NCI-H187 (cell line): ENCODE results near the gene TSHZ2.

Experiments
- DNase-seq, 2 experiments: peaks; one replicate each; lab custom pipeline; 2025; lab: John Stamatoyannopoulos, UW

Gene TSHZ2

GRCh38 chr20:53283011-53283410 lies 310.9 kb downstream of the TSHZ2 start:
- no peak for DNase-seq

GRCh38 chr20:53283597-53283996 lies 311.4 kb downstream of the TSHZ2 start:
- no peak for DNase-seq

- DNase-seq, result no peak
Measured at GRCh38 chr20:53284256-53284655, 312.1 kb downstream of the TSHZ2 start.

GRCh38 chr20:53284696-53285095 lies 312.5 kb downstream of the TSHZ2 start:
- DNase-seq, result no peak

GRCh38 chr20:53287357-53288042 lies 315.3 kb downstream of the TSHZ2 start:
- DNase-seq, result no peak

- no peak for DNase-seq
Measured at GRCh38 chr20:53291548-53291947, 319.4 kb downstream of the TSHZ2 start.

- no peak for DNase-seq
Measured at GRCh38 chr20:53292347-53292746, 320.2 kb downstream of the TSHZ2 start.

- DNase-seq, result no peak
Measured at GRCh38 chr20:53294804-53295203, 322.6 kb downstream of the TSHZ2 start.

GRCh38 chr20:53296025-53296424 lies 323.9 kb downstream of the TSHZ2 start:
- DNase-seq, result no peak

- DNase-seq, result no peak
Measured at GRCh38 chr20:53296451-53297153, 324.4 kb downstream of the TSHZ2 start.

GRCh38 chr20:53297154-53297529 lies 325.0 kb downstream of the TSHZ2 start:
- DNase-seq, result no peak

- no peak for DNase-seq
Measured at GRCh38 chr20:53298260-53298659, 326.1 kb downstream of the TSHZ2 start.

GRCh38 chr20:53298911-53299310 lies 326.8 kb downstream of the TSHZ2 start:
- no peak for DNase-seq

- no peak for DNase-seq
Measured at GRCh38 chr20:53299831-53300230, 327.7 kb downstream of the TSHZ2 start.

GRCh38 chr20:53301869-53302268 lies 329.7 kb downstream of the TSHZ2 start:
- DNase-seq, result no peak

- no peak for DNase-seq
Measured at GRCh38 chr20:53302695-53303412, 330.7 kb downstream of the TSHZ2 start.

GRCh38 chr20:53303413-53303760 lies 331.2 kb downstream of the TSHZ2 start:
- no peak for DNase-seq

GRCh38 chr20:53304146-53304545 lies 332.0 kb downstream of the TSHZ2 start:
- DNase-seq, result no peak

GRCh38 chr20:53306192-53306805 lies 334.1 kb downstream of the TSHZ2 start:
- no peak for DNase-seq

- no peak for DNase-seq
Measured at GRCh38 chr20:53307964-53308597, 335.9 kb downstream of the TSHZ2 start.

GRCh38 chr20:53309515-53309914 lies 337.4 kb downstream of the TSHZ2 start:
- no peak for DNase-seq

GRCh38 chr20:53312957-53313356 lies 340.8 kb downstream of the TSHZ2 start:
- DNase-seq, result no peak
